LNCAP (cell line): ENCODE data around the gene DCBLD1.

Experiments used
- CTCF ChIP-seq: fragments of 450-650 bp; IDR thresholded peaks from 2 replicates; pipeline ENCODE4 v1.5.1; 2017; ENCODE audit warnings: mild to moderate bottlenecking

The DCBLD1 gene

GRCh38 chr6:117478853-117479231 lies 3.6 kb upstream of the DCBLD1 start:
- no peak for TF ChIP-seq CTCF

- TF ChIP-seq CTCF = no peak
These were observed 1.8 kb upstream of the DCBLD1 start for GRCh38 chr6:117480651-117481050.

GRCh38 chr6:117481278-117481925 lies 1.1 kb upstream of the DCBLD1 start:
- TF ChIP-seq CTCF = no peak

GRCh38 chr6:117481926-117482239 lies 591 bp upstream of the DCBLD1 start:
- TF ChIP-seq CTCF = no peak

GRCh38 chr6:117483004-117483644 lies 650 bp downstream of the DCBLD1 start:
- TF ChIP-seq CTCF = no peak

- no peak for TF ChIP-seq CTCF
These were observed 1.2 kb downstream of the DCBLD1 start for GRCh38 chr6:117483645-117484016.

GRCh38 chr6:117484052-117484646 lies 1.7 kb downstream of the DCBLD1 start:
- no peak for TF ChIP-seq CTCF
